ENCODE measurements around the gene PDLIM7.
A peak's percentile ranks its signal among the peaks of the same experiment; 100 is the strongest.

Gene PDLIM7

DNA sequence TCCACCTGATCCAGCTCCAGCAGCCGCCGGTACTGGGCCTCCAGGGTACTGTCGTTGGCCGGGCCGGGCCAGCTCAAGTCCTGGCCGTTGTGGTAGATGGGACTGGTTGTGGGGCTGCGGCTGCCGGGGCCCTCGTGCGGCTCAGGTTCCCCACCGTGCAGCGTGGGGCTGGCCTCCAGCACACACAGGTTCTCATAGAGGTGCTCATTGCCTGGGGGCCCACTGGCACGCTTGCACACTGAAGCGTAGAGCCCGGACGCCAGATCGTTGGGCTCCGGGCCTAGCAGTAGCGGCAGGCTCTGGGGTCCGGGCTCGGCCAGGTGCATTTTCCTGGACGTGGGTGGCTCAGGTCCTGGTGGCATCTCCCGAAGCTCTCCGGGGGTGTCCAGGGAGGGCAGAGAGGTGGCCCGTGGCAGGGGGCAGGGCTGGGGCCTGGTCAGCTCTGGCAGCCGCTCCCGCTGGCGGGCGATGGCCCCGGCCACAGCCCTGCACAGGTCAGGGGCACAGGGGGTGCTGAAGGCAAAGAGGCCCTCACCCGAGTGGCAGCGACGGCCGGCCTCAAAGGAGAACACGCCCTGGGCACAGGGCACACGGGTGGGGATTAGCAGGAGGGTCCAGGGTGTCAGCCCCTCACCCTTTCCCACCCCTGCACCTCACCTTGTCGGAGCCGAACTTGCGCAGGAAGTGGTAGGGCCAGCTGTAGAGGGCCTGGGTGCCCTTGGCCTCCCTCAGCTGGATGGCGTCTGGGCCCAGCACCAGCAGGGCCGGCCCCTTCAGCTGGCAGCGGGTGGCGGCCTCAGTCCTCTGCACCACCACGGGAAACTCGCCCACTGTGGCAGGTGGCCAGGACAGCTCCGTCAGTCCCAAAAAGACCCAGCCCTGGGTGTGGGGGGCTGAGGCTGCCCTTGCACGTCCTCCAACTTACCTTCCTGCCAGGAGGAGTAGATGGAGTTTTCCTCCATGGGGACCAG is 7.0 kb upstream of the PDLIM7 start:
- DNase-seq, result no peak

DNA sequence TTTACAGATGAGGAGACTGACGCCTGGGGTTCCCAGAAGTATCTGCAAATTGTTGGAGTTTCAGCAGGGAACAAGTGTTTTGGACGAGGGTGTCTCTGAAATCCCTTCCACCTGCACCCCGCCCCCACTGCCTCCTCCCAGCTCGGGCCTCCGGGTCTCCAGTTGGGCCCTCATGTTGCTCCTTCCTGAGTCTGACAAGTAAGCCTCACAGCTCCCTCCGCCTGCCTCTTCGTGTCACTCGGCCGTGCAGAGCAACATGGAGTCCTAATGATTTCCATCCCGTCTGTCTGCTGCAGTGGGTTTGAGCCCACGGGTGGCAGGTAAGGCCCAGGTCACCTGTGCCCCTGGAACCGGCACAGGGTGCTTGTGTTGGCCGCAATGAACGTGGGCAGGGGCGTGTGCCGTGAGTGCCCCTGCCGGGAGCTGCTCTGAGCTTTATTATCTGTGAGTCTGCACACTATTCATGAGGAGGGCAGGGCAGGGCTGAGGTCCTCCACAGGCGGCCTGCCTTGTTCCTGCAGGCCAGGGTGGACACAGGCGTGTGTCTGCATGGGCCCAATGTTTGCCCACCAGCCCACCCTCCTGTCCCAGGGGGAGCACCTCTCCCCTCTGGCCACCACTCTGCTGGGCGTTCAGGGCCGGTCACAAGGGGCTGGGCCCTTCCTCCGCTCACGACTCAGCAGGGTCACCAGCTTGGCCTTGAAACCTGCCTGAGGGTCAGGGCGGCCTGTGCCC is 6.1 kb upstream of the PDLIM7 start:
- DNase-seq, result no peak

DNA sequence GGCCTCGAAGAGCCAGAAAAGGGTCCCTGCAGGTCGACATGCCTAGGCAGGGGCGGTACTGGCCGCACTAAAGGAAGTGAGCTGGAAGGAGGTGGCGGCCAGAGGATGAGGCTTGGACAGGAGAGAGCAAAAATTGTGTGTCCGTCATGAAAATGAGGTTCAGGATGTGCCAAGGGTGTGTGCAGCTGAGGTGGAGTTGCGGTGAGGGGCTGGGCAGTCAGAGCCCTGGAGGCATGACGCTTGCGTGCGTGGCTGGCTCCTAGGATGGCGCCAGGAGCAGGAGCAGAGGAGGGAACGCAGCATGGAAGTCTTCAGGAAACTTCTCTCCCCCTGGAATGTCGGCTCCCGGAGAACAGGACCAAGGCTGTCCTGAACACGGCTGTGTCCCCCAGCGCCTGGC is 5.5 kb upstream of the PDLIM7 start:
- no peak for DNase-seq

DNA sequence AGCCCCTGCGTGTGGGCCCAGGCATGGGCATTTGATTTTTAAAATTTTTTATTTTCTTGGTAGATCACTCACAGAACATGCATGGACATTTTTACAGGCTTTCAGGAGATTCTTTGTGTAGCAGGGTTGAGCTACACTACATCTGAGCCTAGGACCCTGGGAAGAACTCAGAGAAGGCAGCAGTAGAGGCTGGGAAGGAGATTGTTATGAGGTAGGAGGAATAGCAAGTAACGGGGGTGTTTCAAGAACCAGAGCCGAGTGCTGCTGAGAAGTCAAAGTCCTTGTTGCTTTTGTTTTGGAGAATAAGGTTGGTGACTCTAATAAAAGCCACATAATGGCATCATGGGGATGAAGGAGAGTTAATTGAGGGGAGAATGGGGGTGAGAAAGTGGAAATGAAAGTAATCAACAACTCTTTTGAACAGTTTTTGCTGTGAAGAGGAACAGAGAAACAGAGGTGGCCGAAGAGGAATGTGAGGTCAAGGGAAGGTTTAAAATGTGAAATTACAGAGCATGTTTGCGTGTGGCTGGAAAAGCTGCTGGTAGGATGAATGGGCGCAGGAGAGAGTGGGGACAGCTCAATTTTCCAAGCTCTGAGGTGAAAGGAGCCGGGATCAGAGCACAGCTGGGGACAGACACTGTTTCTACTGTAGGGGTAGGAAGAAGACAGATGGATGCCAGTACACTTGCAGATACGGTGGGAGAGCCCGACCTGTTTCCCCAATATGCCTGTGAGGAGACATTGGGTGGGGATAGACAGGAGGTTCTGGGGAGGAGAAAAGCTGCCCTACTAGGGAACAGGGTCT is 4.7 kb upstream of the PDLIM7 start:
- DNase-seq, result no peak

DNA sequence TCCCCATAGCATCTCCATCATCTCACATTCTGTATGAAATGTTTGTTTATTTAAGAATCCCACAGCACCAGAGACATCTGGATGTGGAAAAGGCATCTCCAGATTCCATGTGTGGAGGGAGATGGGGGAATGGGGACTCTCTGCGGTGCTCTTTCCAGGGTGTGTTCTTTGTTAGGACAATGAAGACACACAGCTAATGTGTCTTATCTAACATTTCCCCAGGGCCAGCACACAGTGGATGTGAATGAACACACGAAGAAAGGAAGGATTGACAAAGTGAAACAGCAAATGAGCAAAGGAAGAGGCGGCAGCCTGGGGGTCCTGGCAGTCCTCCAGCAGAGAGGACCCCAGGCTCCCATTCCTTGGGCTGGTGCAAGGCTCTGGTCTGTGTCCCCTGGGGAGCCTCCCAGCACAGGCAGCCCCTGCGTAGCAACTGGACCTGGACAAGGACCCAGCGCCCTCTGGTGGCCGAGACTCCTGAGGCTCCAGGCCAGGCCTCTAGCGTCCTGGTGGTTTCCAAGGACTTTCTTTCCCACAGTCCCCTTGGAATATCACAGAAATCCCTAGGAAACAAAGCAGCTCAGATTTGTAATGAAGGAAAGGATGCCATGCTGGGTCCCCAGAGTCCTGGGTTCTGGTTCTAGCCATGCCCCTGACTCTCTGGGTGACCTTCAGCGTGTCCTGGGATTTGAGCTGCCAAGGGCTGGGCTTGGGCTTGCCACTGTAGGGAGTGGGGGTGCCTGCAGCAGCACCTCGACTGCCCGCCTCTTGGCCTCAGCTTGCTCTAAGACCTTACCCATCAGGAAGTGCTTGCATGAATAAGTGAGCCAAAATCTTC is 3.5 kb upstream of the PDLIM7 start:
- peak; percentile 27 for DNase-seq

DNA sequence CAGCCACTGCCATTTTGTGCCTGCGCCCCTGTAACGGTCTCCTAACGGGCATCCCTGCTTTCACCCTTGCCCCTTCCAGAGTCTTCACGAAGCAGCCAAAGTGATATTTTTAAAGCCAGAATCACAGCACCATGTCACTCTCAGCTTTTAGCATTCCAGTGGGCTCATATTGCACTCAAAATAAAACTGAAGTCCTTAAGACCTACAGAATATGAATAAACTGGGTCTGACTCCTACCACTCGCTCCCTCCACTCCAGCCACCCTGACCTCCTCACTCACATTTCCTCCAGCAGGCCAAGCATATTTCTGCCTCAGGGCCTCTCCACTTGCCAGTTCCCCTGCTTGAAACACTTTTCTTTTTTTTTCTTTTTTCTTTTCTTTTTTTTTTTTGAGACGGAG is 2.4 kb upstream of the PDLIM7 start:
- no peak for DNase-seq

DNA sequence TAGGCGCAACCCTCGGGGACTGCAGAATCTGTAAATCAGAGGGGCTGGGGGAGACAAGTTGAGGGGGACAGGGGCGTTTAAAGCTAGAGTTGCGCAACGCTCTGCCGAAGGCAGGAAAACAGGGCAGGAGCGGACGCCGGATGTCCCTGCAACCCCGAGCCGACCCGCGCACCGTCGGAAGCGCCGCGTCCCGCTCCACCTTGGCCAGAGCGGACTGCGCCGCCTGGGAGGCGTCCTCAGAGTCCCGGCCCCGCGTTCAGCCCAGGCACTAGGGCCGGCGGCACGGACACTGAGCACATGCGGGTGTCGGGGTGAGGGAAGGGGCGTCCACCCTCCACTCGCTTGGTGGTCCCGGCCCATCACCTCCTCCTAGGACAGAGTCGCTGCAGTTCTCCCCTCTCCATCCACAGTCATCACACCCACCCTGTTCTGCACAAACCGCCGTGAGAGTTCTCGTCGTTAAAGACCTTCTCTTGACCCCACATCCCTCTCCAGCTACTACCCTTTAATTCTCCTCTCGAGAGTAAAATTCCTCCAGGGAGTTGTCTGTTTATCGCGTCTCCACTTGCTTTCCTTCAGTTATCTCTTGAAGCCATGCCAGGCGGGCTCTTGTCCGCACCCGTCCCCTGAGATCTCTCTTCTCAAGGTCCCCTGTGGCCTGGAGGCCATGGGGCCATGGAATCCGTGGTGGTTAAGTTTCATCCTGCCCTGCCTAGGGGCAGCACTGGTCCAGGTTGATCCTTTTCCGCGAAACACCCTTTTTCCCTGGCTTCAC is 796 bp upstream of the PDLIM7 start:
- DNase-seq, result no peak

DNA sequence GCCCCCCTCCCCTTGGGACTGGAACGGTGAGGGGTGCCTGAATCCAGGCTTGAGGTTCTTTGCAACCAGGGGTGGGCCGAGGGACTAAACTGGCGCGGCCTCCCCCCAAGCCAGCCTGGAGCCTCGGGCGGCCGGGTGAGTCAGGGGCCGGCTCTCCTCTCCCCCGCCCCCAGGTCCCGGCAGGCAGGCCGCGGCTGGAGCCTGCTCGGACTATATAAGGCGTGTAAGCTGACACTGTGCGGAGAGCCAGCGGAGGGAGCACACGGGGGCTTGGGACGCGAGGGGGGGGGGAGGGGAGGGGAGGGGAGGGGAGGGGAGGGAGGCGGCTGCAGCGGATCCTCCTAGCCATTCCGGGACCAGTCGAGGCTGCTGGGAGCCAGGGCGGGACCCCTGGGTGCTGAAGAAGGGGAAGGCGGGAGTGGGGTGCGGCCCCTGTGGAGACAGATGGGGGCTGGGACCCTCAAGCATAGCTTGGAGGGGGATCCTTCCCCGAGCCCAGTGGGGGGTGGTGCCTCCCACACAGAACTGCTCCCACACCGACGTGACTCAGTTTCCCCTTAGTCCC is 595 bp downstream of the PDLIM7 start:
- DNase-seq, result no peak

DNA sequence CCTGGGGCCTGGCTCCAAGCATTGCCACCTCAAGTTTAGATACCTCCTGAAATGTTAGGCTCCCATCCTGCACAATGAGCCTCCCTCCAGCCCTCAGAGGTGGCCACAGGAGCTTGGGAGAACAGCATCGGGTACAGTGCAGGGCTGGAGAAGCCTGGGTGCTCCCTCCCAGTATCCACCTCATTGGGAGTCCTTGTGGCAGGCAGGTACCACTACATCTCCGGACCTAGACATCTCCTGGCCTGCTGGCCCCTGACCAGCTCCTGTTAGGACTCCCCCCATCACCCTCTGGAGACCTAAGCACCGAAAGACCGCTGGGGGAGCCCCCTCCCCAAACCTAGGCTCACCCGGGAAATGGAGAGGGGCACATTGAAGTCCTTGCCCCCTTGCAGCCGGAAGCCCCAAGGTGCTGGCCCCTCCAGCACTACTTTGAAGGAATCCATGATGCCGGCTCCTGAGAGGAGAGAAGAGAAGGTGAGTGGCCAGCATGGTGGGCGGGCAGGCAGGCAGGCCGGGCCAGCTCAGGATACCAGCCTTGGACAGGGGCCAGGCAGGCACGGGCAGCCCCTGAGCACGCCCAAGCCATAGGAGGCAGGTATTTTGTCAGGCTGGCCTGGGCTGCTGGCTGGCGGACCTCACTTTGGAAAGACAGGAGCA is 1.2 kb downstream of the PDLIM7 start:
- no peak for DNase-seq

DNA sequence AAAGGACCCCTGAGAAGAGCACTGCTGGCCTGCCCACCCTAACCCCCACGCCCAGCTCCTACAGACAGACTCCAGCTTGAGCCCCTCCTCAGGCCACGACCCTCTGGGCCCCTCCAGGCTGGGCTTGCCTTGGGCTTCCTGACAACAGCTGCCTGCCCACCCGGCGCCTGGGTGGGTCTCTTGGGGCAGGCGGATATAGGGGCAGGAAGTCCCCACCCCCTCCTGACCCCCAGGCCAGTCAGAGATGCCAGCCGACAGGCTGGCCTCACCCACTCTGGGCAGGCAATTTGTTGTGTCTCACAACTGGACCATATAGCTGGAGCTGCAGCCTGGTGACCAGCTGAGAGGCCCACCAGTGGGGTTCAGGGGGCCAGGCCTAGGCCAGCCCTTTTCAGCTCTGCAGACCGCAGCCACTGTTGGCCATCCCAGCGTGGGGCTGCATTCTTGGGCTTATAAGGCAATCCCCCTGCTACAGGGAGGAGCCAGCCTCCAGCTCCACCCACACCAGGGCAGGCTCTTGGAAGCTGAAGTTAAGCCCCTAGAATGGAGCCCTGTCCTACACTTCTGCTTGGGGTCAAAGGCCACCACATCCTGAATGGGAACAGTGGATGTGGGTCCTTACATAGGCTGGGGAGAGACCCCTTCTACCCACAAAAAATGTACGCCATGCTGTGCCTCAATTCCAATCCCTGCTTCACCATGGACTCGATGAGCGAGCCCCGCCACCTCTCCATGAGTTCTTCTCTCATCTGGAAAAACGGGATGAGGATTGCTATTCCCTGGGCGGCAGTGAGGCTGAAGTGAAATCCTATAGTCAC is 2.0 kb downstream of the PDLIM7 start:
- DNase-seq, result no peak

DNA sequence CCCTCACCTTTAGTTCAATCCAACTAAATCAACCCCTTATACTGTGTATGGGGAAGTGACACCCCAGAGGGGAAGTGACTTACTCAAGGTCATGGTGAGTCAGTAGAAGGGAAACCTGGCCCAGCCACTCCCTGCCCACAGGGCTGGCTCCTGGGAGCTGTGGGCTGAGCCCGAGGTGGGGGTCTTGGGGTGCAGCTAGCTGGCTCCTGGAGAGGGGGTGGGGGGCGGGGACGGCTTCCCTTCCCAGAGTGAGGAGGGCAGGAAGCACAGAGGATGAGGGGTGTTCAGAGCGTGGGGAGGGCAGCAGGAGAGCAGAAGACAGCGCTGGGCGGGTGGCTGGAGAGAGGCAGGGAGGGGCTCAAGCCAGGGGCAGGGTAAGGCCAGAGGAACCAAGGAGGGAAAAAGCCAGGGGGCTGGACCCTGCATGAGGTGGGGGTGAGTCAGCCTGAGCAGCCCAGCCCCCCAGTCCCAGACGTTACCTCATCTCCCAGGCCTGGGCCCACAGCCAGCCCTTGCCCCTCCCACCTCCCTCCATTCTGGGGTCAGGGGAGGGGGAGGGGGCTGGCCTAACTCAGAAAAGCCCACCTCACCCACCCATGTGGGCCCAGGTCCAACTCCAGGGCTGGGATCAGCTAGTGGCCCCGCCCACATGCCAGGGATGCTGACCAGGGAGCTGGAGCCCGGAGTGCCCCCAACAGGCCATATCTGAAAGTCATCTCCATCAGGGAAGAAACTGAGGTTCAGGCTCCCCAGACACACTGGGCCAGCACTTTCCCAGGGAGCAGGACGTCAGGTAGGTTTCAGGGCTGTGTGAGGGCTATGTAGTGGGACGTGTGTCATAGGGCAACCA is 2.8 kb downstream of the PDLIM7 start:
- DNase-seq, result no peak

DNA sequence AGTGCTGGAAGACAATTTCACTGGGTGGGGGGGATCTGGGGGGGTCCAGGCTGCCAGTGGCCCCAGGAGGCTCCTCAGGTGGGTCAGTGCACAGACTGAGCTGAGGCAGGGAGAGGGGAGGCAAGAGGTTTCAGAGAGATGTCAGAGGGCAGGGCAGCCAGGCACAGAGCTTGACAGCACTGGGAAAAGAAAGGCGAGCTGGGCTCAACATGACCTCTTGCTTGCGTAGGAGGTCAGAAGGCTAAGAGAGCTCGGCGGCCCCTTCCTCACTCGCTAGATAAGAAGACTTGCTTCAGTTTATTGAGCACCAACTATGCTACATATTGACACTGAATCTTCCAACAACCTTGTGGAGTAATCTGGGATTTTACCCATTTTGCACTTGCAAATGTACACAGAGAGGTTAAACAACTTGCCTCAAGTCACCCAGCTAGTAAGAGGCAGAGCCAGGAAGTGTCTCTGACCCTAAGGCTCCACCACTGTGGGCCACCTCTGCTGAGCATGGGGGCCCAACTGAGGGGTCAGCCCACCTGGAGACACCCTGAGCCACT is 3.5 kb downstream of the PDLIM7 start:
- no peak for DNase-seq

DNA sequence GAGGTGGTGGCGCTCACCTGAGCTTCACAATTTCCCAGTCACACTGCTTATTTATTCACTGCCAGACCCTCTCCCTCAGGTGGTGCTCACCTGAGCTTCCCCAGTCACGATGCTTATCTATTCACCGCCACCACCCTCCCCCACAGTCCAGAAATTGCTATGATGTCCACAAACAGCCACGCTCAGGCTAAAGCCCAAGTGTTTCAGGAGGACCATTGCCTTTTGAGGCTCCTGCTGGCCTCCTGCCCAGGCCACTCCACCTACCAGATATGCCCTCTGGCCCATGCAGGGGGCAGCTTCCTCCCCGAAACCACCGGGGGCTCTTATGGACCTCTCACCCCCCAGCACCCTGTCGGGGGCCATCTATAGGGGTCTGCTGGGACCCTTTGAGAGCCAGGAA is 4.6 kb downstream of the PDLIM7 start:
- no peak for DNase-seq

DNA sequence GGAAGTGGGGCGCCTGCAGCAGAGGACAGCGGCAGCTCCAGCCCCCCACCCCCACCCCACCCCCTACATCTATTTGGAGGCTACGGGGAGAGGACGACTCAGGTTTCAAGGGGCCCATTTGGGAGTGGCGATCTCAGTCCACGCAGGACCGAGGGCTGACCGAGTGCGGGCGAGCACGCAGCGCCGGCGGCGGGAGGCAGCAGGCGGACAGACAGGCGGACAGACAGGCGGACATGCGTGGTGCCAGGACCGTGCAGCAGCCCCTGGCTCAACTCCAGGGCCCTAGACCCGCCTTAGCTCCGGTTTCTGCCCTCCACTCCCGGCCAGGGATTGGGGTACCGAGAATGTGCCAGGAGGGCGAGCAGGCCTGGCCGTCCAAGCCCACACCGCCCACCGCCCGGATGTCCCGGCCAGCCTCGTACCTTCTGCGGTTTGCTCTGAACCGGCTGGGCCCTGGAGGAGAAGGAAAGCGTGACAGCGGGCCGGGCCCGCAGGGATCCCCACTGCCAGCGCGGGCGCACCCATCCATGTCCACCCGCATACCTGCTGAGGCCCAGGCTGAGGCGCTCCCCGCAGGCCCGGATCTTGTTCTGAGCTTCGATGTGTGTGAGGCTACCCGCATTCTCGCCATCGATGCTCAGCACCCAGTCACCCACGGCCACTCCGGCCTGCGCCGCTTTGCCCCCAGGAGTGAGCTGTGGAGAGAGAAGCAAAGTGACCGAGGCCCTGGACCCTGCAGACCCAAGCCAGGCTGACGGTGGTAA is 5.2 kb downstream of the PDLIM7 start:
- DNase-seq, result no peak

DNA sequence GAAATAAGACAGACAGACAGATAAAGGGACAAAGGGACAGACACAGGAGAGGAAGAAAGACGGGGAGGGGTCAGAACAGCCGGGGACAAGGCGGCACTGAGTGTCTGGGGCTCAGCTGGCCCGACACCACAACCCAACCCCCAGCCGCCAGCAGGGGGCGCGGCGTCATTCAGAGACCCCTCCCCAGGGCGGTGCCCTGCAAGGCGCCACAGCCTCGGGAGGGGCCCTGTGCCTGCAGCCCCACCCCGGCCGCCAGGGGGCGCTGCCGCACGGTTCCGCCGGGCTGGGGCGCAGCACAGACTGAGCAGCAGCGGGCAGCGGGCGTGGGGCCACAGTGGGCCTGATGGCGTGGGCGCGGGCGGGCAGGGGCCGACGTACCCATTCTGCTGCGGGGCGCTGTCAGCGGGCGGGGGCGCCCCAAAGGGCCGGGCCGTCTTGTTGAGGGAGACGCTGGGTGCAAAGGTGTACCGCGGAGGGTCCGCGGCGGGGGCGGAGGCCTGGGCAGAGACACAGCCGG is 5.9 kb downstream of the PDLIM7 start:
- DNase-seq, result no peak

DNA sequence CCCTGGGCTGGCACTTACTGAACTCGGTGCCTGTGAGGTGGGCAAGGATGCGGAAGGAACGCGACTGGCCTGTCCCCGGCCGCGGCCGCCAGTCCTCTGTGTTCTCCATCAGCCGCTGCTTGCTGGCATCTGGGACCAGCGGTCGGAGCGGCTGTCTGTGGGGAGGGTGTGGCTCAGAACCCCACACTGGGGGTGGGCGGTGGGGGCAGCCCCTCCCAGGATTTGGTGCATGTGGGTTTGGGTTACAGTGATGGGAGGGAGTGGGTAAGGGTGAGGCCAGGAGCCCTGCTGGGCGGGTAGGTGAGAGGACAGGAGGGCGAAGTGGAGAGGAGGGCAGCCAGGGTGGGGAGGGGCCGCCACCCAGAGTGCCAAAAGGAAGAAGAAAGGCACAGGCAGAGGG is 6.4 kb downstream of the PDLIM7 start:
- DNase-seq, result no peak

DNA sequence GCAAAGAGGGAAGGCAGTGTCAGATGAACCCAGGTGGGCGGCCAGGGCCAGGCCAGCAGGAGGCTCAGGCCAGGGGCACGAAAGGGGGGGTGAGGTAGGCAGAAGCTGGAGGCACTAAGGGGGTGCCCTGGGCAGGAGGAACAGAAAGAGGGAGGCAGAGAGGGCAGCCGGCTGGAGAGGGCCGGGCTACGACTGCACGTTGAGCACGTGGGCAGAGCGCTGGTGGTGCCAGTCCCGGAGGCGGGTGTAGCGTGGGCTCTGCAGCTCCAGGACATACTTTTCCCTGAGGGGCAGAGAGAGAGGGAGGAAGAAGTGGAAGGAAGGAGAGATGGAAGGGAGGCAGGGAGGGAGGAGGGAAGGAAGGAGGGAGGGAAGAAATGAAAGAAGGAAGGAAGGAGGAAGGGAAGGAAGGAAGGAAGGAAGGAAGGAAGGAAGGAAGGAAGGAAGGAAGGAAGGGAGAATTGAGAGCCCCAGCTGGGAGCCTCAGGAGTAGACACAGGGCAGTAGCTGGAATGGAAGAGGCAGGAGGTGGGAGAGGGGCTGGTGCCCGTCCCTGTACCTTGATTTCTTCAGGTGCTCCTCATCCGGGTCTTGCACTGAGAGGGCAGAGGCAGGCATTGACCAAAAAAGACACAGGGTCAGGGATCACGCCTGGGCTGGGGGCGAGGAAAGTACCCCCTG is 7.0 kb downstream of the PDLIM7 start:
- DNase-seq, result no peak
